HG03097 (cell line): ENCODE data around the gene AARS2.

Experiments
- ATAC-seq: cut with Tn5 transposase; IDR thresholded peaks from one replicate; pipeline ENCODE4 v1.9.1; 2021; ENCODE audit not compliant: unreplicated experiment, low FRiP score

The AARS2 gene

DNA sequence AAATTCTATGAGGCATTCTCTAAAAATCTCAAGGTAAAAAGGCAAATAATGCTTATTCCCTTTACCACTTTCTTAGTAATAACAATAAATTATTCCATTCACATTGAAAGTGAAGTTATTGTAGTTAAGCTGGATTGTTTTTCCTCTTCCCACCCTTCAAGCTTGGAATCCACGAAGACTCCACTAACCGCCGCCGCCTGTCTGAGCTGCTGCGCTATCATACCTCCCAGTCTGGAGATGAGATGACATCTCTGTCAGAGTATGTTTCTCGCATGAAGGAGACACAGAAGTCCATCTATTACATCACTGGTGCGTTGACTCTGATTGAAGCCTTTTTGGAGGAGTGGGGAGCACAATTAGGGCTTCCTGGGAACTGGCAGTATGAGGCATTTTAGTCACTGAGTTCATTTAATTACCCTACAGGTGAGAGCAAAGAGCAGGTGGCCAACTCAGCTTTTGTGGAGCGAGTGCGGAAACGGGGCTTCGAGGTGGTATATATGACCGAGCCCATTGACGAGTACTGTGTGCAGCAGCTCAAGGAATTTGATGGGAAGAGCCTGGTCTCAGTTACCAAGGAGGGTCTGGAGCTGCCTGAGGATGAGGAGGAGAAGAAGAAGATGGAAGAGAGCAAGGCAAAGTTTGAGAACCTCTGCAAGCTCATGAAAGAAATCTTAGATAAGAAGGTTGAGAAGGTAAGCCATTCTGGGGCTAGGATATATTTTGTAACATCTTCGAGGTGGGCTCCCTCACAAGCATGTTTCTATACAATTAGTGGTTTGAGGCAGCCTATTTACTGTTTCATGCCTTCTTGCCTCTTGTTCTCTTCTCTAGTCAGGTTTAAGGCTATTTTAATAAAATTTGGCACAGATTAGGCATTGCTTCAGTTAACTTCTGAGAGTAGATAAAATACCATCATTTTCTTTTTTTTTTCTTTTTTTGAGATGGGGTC lies 61.3 kb downstream of the AARS2 start:
- no peak for ATAC-seq

DNA sequence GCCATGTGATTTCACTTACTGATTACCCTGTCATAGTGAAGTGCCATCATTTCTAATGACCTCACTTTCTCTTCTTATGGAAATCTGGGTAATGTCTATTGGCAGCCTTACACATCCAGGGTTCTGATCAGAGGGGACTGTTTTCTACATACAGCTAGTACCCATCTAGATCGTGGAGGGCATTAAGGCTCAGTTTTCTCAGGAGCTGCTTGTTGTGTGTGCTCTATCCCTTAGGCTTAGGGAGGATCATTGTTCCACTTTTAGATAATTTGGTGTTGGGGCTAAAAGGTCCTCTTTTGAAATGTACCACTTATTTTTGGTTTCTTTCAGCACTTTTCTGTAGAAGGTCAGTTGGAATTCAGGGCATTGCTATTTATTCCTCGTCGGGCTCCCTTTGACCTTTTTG lies 62.4 kb downstream of the AARS2 start:
- no peak for ATAC-seq

DNA sequence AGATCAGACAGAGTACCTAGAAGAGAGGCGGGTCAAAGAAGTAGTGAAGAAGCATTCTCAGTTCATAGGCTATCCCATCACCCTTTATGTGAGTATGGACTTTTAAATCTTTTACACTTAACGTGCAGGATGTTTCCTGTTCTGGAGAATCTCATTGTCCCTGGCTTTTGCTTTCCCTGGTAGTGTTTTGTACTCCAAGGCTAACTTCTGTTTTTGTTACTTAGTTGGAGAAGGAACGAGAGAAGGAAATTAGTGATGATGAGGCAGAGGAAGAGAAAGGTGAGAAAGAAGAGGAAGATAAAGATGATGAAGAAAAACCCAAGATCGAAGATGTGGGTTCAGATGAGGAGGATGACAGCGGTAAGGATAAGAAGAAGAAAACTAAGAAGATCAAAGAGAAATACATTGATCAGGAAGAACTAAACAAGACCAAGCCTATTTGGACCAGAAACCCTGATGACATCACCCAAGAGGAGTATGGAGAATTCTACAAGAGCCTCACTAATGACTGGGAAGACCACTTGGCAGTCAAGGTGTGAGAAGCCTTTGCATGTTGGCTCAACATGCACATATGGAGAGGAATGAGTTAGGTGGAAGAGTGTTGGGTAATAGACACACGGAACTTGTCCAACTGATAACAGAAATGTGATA lies 63.0 kb downstream of the AARS2 start:
- no peak for ATAC-seq
